HepG2 (cell line): ENCODE results near the gene NKD1. TPM values are rescaled to one million over a fixed set of nuclear protein-coding genes. Genes with fewer than 3 reads are reported as not detected.

ENCODE experiments used
- AGO1 ChIP-seq: fragments of 200-400 bp; formaldehyde crosslinking; IDR thresholded peaks from 2 replicates; pipeline ENCODE4 v1.6.1; 2017; ENCODE audit warnings: mild to moderate bottlenecking, low read depth, low read length, moderate library complexity; ENCODE audit not compliant: poor library complexity, severe bottlenecking
- ELF4 ChIP-seq: sonication (generic); formaldehyde crosslinking; IDR thresholded peaks from 2 replicates; pipeline ENCODE4 v1.5.0; 2020; ENCODE audit warnings: missing genetic modification reagents, mild to moderate bottlenecking, moderate library complexity, borderline replicate concordance
- MXD4 ChIP-seq: IDR thresholded peaks from 2 replicates; pipeline ENCODE4 v1.6.1; 2016; ENCODE audit warnings: mild to moderate bottlenecking, missing biosample characterization, missing genetic modification reagents
- NR2C2 ChIP-seq: sonication (generic); formaldehyde crosslinking; IDR thresholded peaks from 2 replicates; pipeline ENCODE4 v1.4.0; 2020; ENCODE audit warnings: missing genetic modification reagents, mild to moderate bottlenecking, moderate library complexity, borderline replicate concordance
- NR3C1 ChIP-seq: sonication (generic); formaldehyde crosslinking; IDR thresholded peaks from 2 replicates; pipeline ENCODE4 v1.4.0; 2020; ENCODE audit warnings: missing genetic modification reagents
- PBX3 ChIP-seq: sonication (generic); formaldehyde crosslinking; IDR thresholded peaks from 2 replicates; pipeline ENCODE4 v1.8.1; 2023; ENCODE audit warnings: missing genetic modification reagents, inconsistent platforms, borderline replicate concordance
- PCBP1 ChIP-seq: fragments of 200-400 bp; formaldehyde crosslinking; IDR thresholded peaks from 2 replicates; pipeline ENCODE4 v1.6.1; 2017; ENCODE audit warnings: mild to moderate bottlenecking, low read depth, low read length, borderline replicate concordance
- SRF ChIP-seq: IDR thresholded peaks from 2 replicates; pipeline ENCODE4 v1.6.1; 2011; ENCODE audit warnings: mild to moderate bottlenecking, low read depth, low read length, moderate library complexity
- ZBTB40 ChIP-seq, 2 experiments: fragments of 450-650 bp in 1 of 2; sonication (generic) in 1 of 2; formaldehyde crosslinking in 1 of 2; IDR thresholded peaks; 2 replicates each; pipeline versions ENCODE4 v1.6.1 to v1.8.0; 2016 to 2022; ENCODE audit warnings: antibody characterized with exemption in 1 of 2, mild to moderate bottlenecking in 1 of 2, missing genetic modification reagents in 1 of 2
- ZMAT3 ChIP-seq: sonication (generic); formaldehyde crosslinking; conservative IDR thresholded peaks from 2 replicates; pipeline ENCODE4 v1.7.0; 2021; ENCODE audit warnings: missing genetic modification reagents
- ZMAT5 ChIP-seq: sonication (generic); formaldehyde crosslinking; IDR thresholded peaks from 2 replicates; pipeline ENCODE4 v1.5.0; 2020; ENCODE audit warnings: mild to moderate bottlenecking, low read depth, missing genetic modification reagents, borderline replicate concordance
- ZNF547 ChIP-seq: sonication (generic); formaldehyde crosslinking; IDR thresholded peaks from 2 replicates; pipeline ENCODE4 v1.5.1; 2020; ENCODE audit warnings: mild to moderate bottlenecking, missing genetic modification reagents
- ZNF552 ChIP-seq: sonication (generic); formaldehyde crosslinking; IDR thresholded peaks from 2 replicates; pipeline ENCODE4 v1.9.0; 2022; ENCODE audit warnings: missing genetic modification reagents, mild to moderate bottlenecking, borderline replicate concordance
- ZNF724P ChIP-seq: sonication (generic); formaldehyde crosslinking; IDR thresholded peaks from 2 replicates; pipeline ENCODE4 v1.8.0; 2022; ENCODE audit warnings: missing genetic modification reagents, borderline replicate concordance
- polyA plus RNA-seq, 8 experiments: library from polyadenylated mRNA; depleted of rRNA in 3 of 8; stranded (reverse) in 7 of 8; unstranded in 1 of 8; fragments of >200 nt; fragmentation: Illumina TruSeq in 4 of 8; extraction: Trizol in 4 of 8; gene quantifications; 2 replicates each; pipeline versions ENCODE4 v1.2.1 to v1.2.3, GENCODE V29; 2011 to 2016; ENCODE audit warnings: low read depth in 4 of 8, missing spikeins in 1 of 8, mixed read lengths in 1 of 8; ENCODE audit not compliant: insufficient read depth in 1 of 8
- total RNA-seq, 5 experiments: library from RNA; depleted of rRNA; stranded (reverse); fragments of >200 nt; fragmentation: Illumina TruSeq; extraction: Trizol; gene quantifications; 2 replicates each; pipeline ENCODE4 v1.2.3, GENCODE V29; 2016; ENCODE audit warnings: low read depth in 1 of 5

Gene NKD1
- total and polyA plus RNA-seq, 2 of the 13 experiments (the other 11 are each of a cell fraction or from before 2014, with no cell fraction given) = 70.4 to 121 TPM

- no peak for TF ChIP-seq ZBTB40 (IDR thresholded peaks at IDR 0.05)
- TF ChIP-seq ZBTB40 (CRISPR knock-in tag; IDR thresholded peaks at IDR 0.05) = no peak
- no peak for TF ChIP-seq AGO1
- peak; percentile 87 for TF ChIP-seq ZNF724P (CRISPR knock-in tag)
- 0 out of 2 replicates have a peak, but pooled peaks have one; percentile 70 for TF ChIP-seq ZNF552 (CRISPR knock-in tag)
- TF ChIP-seq SRF = peak; percentile 67; the same call in 1 of the 2 replicates
- TF ChIP-seq PCBP1 = 0 out of 2 replicates have a peak, but pooled peaks have one; percentile 27
- no peak for TF ChIP-seq ZMAT5 (CRISPR knock-in tag)
- TF ChIP-seq MXD4 (CRISPR knock-in tag) = no peak
- TF ChIP-seq NR2C2 (CRISPR knock-in tag) = peak; percentile 54; the same call in 1 of the 2 replicates
- no peak for TF ChIP-seq PBX3 (CRISPR knock-in tag)
- no peak for TF ChIP-seq NR3C1 (CRISPR knock-in tag)
- 0 out of 2 replicates have a peak, but pooled peaks have one; percentile 40 for TF ChIP-seq ZMAT3 (CRISPR knock-in tag)
- TF ChIP-seq ZNF547 (CRISPR knock-in tag) = no peak
- 0 out of 2 replicates have a peak, but pooled peaks have one; percentile 17 for TF ChIP-seq ELF4 (CRISPR knock-in tag)
Measured at GRCh38 chr16:50539053-50539695, 9.0 kb upstream of the NKD1 start (continued).
